OCI-LY1 (cell line): ENCODE results near the gene GSE1.

Source experiments
- EZH2 ChIP-seq: fragments of 200-600 bp; sonication (generic), shearing (Covaris generic); IDR thresholded peaks from 2 replicates; pipeline ENCODE4 v1.8.0; 2017; ENCODE audit warnings: borderline replicate concordance, mixed run types, mild to moderate bottlenecking, antibody characterized with exemption, low read length, moderate library complexity, mixed read lengths
- TF ChIP-seq, protein P1 (sequence below): fragments of 200-600 bp; sonication (generic), shearing (Covaris generic); IDR thresholded peaks from 2 replicates; pipeline ENCODE4 v1.5.1; 2017; ENCODE audit warnings: mild to moderate bottlenecking, antibody characterized with exemption, low read length, moderate library complexity, mixed read lengths

- TF ChIP-seq EZH2 = no peak
- TF ChIP-seq, protein P1, sequence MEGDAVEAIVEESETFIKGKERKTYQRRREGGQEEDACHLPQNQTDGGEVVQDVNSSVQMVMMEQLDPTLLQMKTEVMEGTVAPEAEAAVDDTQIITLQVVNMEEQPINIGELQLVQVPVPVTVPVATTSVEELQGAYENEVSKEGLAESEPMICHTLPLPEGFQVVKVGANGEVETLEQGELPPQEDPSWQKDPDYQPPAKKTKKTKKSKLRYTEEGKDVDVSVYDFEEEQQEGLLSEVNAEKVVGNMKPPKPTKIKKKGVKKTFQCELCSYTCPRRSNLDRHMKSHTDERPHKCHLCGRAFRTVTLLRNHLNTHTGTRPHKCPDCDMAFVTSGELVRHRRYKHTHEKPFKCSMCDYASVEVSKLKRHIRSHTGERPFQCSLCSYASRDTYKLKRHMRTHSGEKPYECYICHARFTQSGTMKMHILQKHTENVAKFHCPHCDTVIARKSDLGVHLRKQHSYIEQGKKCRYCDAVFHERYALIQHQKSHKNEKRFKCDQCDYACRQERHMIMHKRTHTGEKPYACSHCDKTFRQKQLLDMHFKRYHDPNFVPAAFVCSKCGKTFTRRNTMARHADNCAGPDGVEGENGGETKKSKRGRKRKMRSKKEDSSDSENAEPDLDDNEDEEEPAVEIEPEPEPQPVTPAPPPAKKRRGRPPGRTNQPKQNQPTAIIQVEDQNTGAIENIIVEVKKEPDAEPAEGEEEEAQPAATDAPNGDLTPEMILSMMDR = no peak
These were observed 6.2 kb downstream of the GSE1 start for GRCh38 chr16:85619101-85619891.
